HCT116 (cell line): Measurements from ENCODE around the gene CBX1.

Source experiments
- CTCF ChIP-seq, 3 experiments: fragments of 200-600 bp in 1 of 3; sonication (generic) in 1 of 3; IDR thresholded peaks in 2 of 3; conservative IDR thresholded peaks in 1 of 3; 2 replicates each; pipeline ENCODE4 v1.5.1; 2012 to 2017; ENCODE audit warnings: low read depth in 2 of 3, low read length in 2 of 3, antibody characterized with exemption in 1 of 3, borderline replicate concordance in 1 of 3, control low read depth in 1 of 3, mild to moderate bottlenecking in 1 of 3, mixed read lengths in 1 of 3, mixed run types in 1 of 3, moderate library complexity in 1 of 3; ENCODE audit not compliant: insufficient read depth in 1 of 3
- EZH2 ChIP-seq: fragments of 200-600 bp; sonication (generic); IDR thresholded peaks from 2 replicates; pipeline ENCODE4 v1.6.1; 2017; ENCODE audit warnings: antibody characterized with exemption, mixed run types
- EZH2phosphoT487 ChIP-seq: fragments of 200-600 bp; IDR thresholded peaks from 2 replicates; pipeline ENCODE4 v1.6.1; 2018; ENCODE audit warnings: antibody characterized with exemption, borderline replicate concordance
- FOSL1 ChIP-seq: IDR thresholded peaks from 2 replicates; pipeline ENCODE4 v1.6.1; 2012; ENCODE audit warnings: low read depth
- JUND ChIP-seq: IDR thresholded peaks from 2 replicates; pipeline ENCODE4 v1.6.1; 2012
- POLR2A ChIP-seq: IDR thresholded peaks from 2 replicates; pipeline ENCODE4 v1.7.0; 2011; ENCODE audit warnings: borderline replicate concordance; ENCODE audit not compliant: insufficient read depth, insufficient read length; ENCODE audit errors: extremely low read depth
- REST ChIP-seq: IDR thresholded peaks from 2 replicates; pipeline ENCODE4 v1.6.1; 2012; ENCODE audit warnings: low read depth
- SIN3A ChIP-seq: IDR thresholded peaks from 2 replicates; pipeline ENCODE4 v1.6.1; 2012; ENCODE audit warnings: low read depth
- SP1 ChIP-seq: IDR thresholded peaks from 2 replicates; pipeline ENCODE4 v1.6.1; 2012; ENCODE audit warnings: low read depth
- TCF7L2 ChIP-seq: IDR thresholded peaks from 2 replicates; pipeline ENCODE4 v1.7.0; 2011; ENCODE audit warnings: borderline replicate concordance, inconsistent platforms; ENCODE audit not compliant: insufficient read depth, insufficient read length; ENCODE audit errors: extremely low read depth
- ZNF274 ChIP-seq: fragments of 200-500 bp; sonication (Bioruptor generic); IDR thresholded peaks from 2 replicates; pipeline ENCODE4 v1.6.1; 2014; ENCODE audit warnings: mild to moderate bottlenecking, low read depth, low read length, inconsistent platforms

GRCh38 chr17:48139944-48140343 lies 38.7 kb upstream of the CBX1 start:
- no peak for TF ChIP-seq POLR2A
- TF ChIP-seq CTCF (IDR thresholded peaks at IDR 0.05 in 2 of 3, conservative IDR thresholded peaks at IDR 0.05 in 1 of 3; ENCODE audit: borderline replicate concordance in 1 of 3, insufficient read depth in 1 of 3, low read depth in 2 of 3, low read length in 2 of 3), result no peak
- TF ChIP-seq TCF7L2, result no peak
- no peak for TF ChIP-seq ZNF274
- TF ChIP-seq JUND, result no peak
- no peak for TF ChIP-seq SP1
- no peak for TF ChIP-seq SIN3A
- no peak for TF ChIP-seq EZH2
- no peak for TF ChIP-seq FOSL1
- no peak for TF ChIP-seq EZH2phosphoT487
- TF ChIP-seq REST, result no peak
